ENCODE measurements around the gene SMIM41.

The SMIM41 gene

GRCh38 chr12:52043386-52044212 is 35.9 kb upstream of the SMIM41 start:
- DNase-seq (ENCODE audit: low read depth): peak; percentile 83
- peak overlapping the region; percentile 15 for H3K4me3 ChIP-seq (ENCODE audit: low read length)
- TF ChIP-seq CTCF (conservative IDR thresholded peaks at IDR 0.05; ENCODE audit: low read length): no peak

- peak overlapping the region; percentile 15 for H3K4me3 ChIP-seq (ENCODE audit: low read length)
- DNase-seq (ENCODE audit: low read depth): peak; percentile 98
- no peak for TF ChIP-seq CTCF (conservative IDR thresholded peaks at IDR 0.05; ENCODE audit: low read length)
Measured at GRCh38 chr12:52044292-52044983, 35.1 kb upstream of the SMIM41 start.

GRCh38 chr12:52045794-52046199 is 33.7 kb upstream of the SMIM41 start:
- DNase-seq (ENCODE audit: low read depth): no peak
- no peak for TF ChIP-seq CTCF (conservative IDR thresholded peaks at IDR 0.05; ENCODE audit: low read length)
- H3K4me3 ChIP-seq (ENCODE audit: low read length): no peak overlapping the region

GRCh38 chr12:52046859-52047258 is 32.6 kb upstream of the SMIM41 start:
- DNase-seq (ENCODE audit: low read depth): no peak
- no peak for TF ChIP-seq CTCF (conservative IDR thresholded peaks at IDR 0.05; ENCODE audit: low read length)
- H3K4me3 ChIP-seq (ENCODE audit: low read length): no peak overlapping the region

- no peak overlapping the region for H3K4me3 ChIP-seq (ENCODE audit: low read length)
- no peak for DNase-seq (ENCODE audit: low read depth)
- no peak for TF ChIP-seq CTCF (conservative IDR thresholded peaks at IDR 0.05; ENCODE audit: low read length)
Measured at GRCh38 chr12:52049286-52049685, 30.2 kb upstream of the SMIM41 start.

GRCh38 chr12:52049688-52050087 is 29.8 kb upstream of the SMIM41 start:
- DNase-seq (ENCODE audit: low read depth): no peak
- H3K4me3 ChIP-seq (ENCODE audit: low read length): no peak overlapping the region
- no peak for TF ChIP-seq CTCF (conservative IDR thresholded peaks at IDR 0.05; ENCODE audit: low read length)

Measured in AG10803 (cell line).